Medulla oblongata (tissue), 1 donor: Measurements from ENCODE around the gene SLC1A5.
A peak's percentile ranks its signal among the peaks of the same experiment; 100 is the strongest.
"Not testable (repeated sequence)": the region's sequence is repeated elsewhere in the genome, so short reads cannot be mapped to it uniquely, and the experiment has no call there.

Experiments
- DNase-seq: peaks from one replicate; pipeline ENCODE4 v3.0.0-alpha.2; 2015; ENCODE audit errors: extremely low spot score

Gene SLC1A5

GRCh38 chr19:46768746-46769145, 19.6 kb downstream of the SLC1A5 start:
- DNase-seq, result not testable (repeated sequence)

GRCh38 chr19:46766569-46767317, 21.7 kb downstream of the SLC1A5 start:
- DNase-seq, result no peak

- DNase-seq, result no peak
These were observed 23.5 kb downstream of the SLC1A5 start for GRCh38 chr19:46764817-46765291.

- DNase-seq, result no peak
These were observed 26.0 kb downstream of the SLC1A5 start for GRCh38 chr19:46762245-46762890.

GRCh38 chr19:46761418-46761831, 27.0 kb downstream of the SLC1A5 start:
- no peak for DNase-seq

- DNase-seq, result not testable (repeated sequence)
These were observed 27.5 kb downstream of the SLC1A5 start for GRCh38 chr19:46760897-46761296.

GRCh38 chr19:46760363-46760762, 28.0 kb downstream of the SLC1A5 start:
- no peak for DNase-seq

GRCh38 chr19:46759817-46760333, 28.5 kb downstream of the SLC1A5 start:
- no peak for DNase-seq

GRCh38 chr19:46759206-46759605, 29.2 kb downstream of the SLC1A5 start:
- no peak for DNase-seq

- DNase-seq, result no peak
These were observed 31.9 kb downstream of the SLC1A5 start for GRCh38 chr19:46756544-46756888.

- no peak for DNase-seq
These were observed 32.4 kb downstream of the SLC1A5 start for GRCh38 chr19:46755853-46756543.

- no peak for DNase-seq
These were observed 33.1 kb downstream of the SLC1A5 start for GRCh38 chr19:46755077-46755852.

- DNase-seq, result peak; percentile 48
These were observed 34.8 kb downstream of the SLC1A5 start for GRCh38 chr19:46753420-46754155.

- peak; percentile 56 for DNase-seq
These were observed 39.9 kb downstream of the SLC1A5 start for GRCh38 chr19:46748325-46749109.

GRCh38 chr19:46746281-46747057, 41.9 kb downstream of the SLC1A5 start, which contains the start of gene STRN4:
Gene STRN4 (minus strand): TSS chr19:46746450. CDS start chr19:46746430, 20 bp downstream.
- peak; percentile 65 for DNase-seq

GRCh38 chr19:46745521-46746280, 42.7 kb downstream of the SLC1A5 start, which contains the start of gene FKRP:
Gene FKRP (plus strand): TSS chr19:46746057. CDS start chr19:46755451, 9,394 bp downstream.
- DNase-seq, result no peak

- no peak for DNase-seq
These were observed 43.4 kb downstream of the SLC1A5 start for GRCh38 chr19:46745030-46745429.

GRCh38 chr19:46744005-46744691, 44.2 kb downstream of the SLC1A5 start:
- DNase-seq, result no peak
